ENCODE data around the gene GAB4. TPM values are rescaled to one million over a fixed set of nuclear protein-coding genes. Genes with fewer than 3 reads are reported as not detected.

GAB4 gene
- total RNA-seq, 1 experiment from 2014 or later, result not detected

DNA sequence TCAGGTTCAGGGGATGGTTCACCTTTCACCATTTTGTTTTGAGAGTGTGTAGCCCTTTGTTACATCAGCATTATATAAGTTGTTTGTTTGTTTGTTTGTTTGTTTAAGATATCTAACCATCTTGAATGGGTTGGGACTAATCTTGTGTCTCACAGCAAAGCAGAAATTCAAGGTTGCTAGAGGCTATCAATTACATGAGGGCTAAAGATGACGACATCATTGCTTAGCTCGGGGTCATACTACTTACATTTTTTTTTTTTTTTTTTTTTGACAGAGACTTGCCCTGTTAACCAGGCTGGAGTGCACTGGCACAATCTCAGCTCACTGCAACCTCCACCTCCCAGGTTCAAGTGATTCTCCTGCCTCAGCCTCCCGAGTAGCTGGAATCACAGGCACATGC, 95.7 kb downstream of the GAB4 start:
- no peak overlapping the region for H4K8ac ChIP-seq (replicated peaks; ENCODE audit: insufficient read length, low read depth, low read length)
- no peaks in the 10 kb centered on the region for H3K23me2 ChIP-seq (ENCODE audit: insufficient read length, low read depth, low read length, poor library complexity, severe bottlenecking)
- H3K23ac ChIP-seq (ENCODE audit: insufficient read length, low read depth, low read length), result no peak overlapping the region
- no peaks in the 10 kb centered on the region for H3K27me3 ChIP-seq (ENCODE audit: insufficient read depth, low read length)
- no peak overlapping the region for H3K4ac ChIP-seq (ENCODE audit: low read depth, low read length)
- Mint-ChIP-seq H3K4me3 (no peak overlapping the region), H3K4me1 (peaks cover 0 to 2% of the 10 kb centered on the region in 2 experiments; a peak in 1 of 4 replicates), H3K36me3 (ENCODE audit: insufficient read depth in 1 of 3, low read depth in 3 of 3) (no peaks in the 10 kb centered on the region; a peak in 2 of 7 replicates), H3K27ac (no peak overlapping the region; a peak in 1 of 7 replicates), H3K27me3 (ENCODE audit: low read depth) (peaks cover 27% of the 10 kb centered on the region), H3K9me3 (peaks cover 59 to 64% of the 10 kb centered on the region in 2 experiments)
- H2BK5ac ChIP-seq (ENCODE audit: insufficient read length, low read length), result no peak overlapping the region
- H3K18ac ChIP-seq (ENCODE audit: insufficient read length, low read depth, low read length), result no peak overlapping the region
- H3K4me1 ChIP-seq (ENCODE audit: insufficient read depth, low read length), result no peaks in the 10 kb centered on the region
- no peaks in the 10 kb centered on the region for H3K79me1 ChIP-seq (ENCODE audit: insufficient read depth, low read depth, low read length, poor library complexity, severe bottlenecking)
- H3K4me2 ChIP-seq (ENCODE audit: insufficient read depth, insufficient read length, low read length), result no peak overlapping the region
- no peak overlapping the region for H3K9ac ChIP-seq (ENCODE audit: extremely low read depth, insufficient read length, low read length)
- no peaks in the 10 kb centered on the region for H4K20me1 ChIP-seq (ENCODE audit: control insufficient read depth, insufficient read depth, insufficient read length)
- no peaks in the 10 kb centered on the region for H3K79me2 ChIP-seq (ENCODE audit: insufficient read depth, low read length)
- TF ChIP-seq, protein P1, sequence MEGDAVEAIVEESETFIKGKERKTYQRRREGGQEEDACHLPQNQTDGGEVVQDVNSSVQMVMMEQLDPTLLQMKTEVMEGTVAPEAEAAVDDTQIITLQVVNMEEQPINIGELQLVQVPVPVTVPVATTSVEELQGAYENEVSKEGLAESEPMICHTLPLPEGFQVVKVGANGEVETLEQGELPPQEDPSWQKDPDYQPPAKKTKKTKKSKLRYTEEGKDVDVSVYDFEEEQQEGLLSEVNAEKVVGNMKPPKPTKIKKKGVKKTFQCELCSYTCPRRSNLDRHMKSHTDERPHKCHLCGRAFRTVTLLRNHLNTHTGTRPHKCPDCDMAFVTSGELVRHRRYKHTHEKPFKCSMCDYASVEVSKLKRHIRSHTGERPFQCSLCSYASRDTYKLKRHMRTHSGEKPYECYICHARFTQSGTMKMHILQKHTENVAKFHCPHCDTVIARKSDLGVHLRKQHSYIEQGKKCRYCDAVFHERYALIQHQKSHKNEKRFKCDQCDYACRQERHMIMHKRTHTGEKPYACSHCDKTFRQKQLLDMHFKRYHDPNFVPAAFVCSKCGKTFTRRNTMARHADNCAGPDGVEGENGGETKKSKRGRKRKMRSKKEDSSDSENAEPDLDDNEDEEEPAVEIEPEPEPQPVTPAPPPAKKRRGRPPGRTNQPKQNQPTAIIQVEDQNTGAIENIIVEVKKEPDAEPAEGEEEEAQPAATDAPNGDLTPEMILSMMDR (conservative IDR thresholded peaks at IDR 0.05), result no peak
- H2BK20ac ChIP-seq (ENCODE audit: low read depth, low read length, poor library complexity, severe bottlenecking), result no peak overlapping the region
- WGBS (ENCODE audit: extremely low coverage, insufficient read length, low lambda C conversion rate), result no CpG with 5 or more reads among the region's 3 CpGs
- no peak overlapping the region for H3T11ph ChIP-seq (ENCODE audit: low read length)
- no peak overlapping the region for H2BK12ac ChIP-seq (ENCODE audit: insufficient read length, low read depth, low read length)
- H2BK15ac ChIP-seq (ENCODE audit: low read depth, low read length), result no peak overlapping the region
- H2AK5ac ChIP-seq (ENCODE audit: insufficient read length, low read length), result no peak overlapping the region
- no peak overlapping the region for H4K5ac ChIP-seq (ENCODE audit: insufficient read length, low read depth, low read length)
- H4K91ac ChIP-seq (ENCODE audit: insufficient read length, low read depth, low read length), result no peak overlapping the region
- H2AFZ ChIP-seq (ENCODE audit: low read length), result no peak overlapping the region
- H2BK120ac ChIP-seq (ENCODE audit: low read depth, low read length, poor library complexity, severe bottlenecking), result no peak overlapping the region
- H3K14ac ChIP-seq (ENCODE audit: insufficient read depth, low read length), result no peak overlapping the region
- no peak overlapping the region for H3K27ac ChIP-seq (ENCODE audit: insufficient read length, low read depth, low read length)
- DNase-seq, result no peak
- no peak overlapping the region for H3K56ac ChIP-seq (ENCODE audit: insufficient read length, low read depth, low read length)
- H3K9me3 ChIP-seq (ENCODE audit: control insufficient read depth, low read depth, low read length), result no peaks in the 10 kb centered on the region

Other genes starting within 250 kb of the GAB4 start
- gene XKR3, start 182.8 kb downstream of the GAB4 start, total RNA-seq (2021), result 0.22 TPM in 1 of 2 replicates, not detected in the other
- gene IL17RA, start 76.8 kb upstream of the GAB4 start, total RNA-seq (2021), result 8.7 and 12.4 TPM in 2 replicates
- 8.1 and 8.7 TPM in 2 replicates for gene TMEM121B, start 113.1 kb upstream of the GAB4 start, total RNA-seq (2021)
- gene HDHD5, start 151.1 kb upstream of the GAB4 start, total RNA-seq (2021), result 68.4 and 71.3 TPM in 2 replicates
- gene ADA2, start 211.2 kb upstream of the GAB4 start, total RNA-seq (2021), result 57.2 and 59.3 TPM in 2 replicates

All from H9 (cell line).